Measurements from ENCODE around the gene MEX3B. TPM values are rescaled to one million over a fixed set of nuclear protein-coding genes. Genes with fewer than 3 reads are reported as not detected.
A peak's percentile ranks its signal among the peaks of the same experiment; 100 is the strongest.

MEX3B gene
- total and polyA plus RNA-seq, 9 of the 15 experiments (the other 6 are each of a cell fraction or from before 2014, with no cell fraction given): 0.94 to 12.8 (median 3.6) TPM

- no peak for TF ChIP-seq SFPQ (IDR thresholded peaks at IDR 0.05; ENCODE audit: low read depth, low read length)
- 0 out of 2 replicates have a peak, but pooled peaks have one; percentile 19 for TF ChIP-seq NCOR1 (IDR thresholded peaks at IDR 0.05)
- no peak for TF ChIP-seq TEAD4 (IDR thresholded peaks at IDR 0.05; ENCODE audit: low read length)
- no peak for TF ChIP-seq TEAD4 (CRISPR knock-in tag; IDR thresholded peaks at IDR 0.05; ENCODE audit: borderline replicate concordance)
- TF ChIP-seq ESRRA (IDR thresholded peaks at IDR 0.05; ENCODE audit: borderline replicate concordance, low read depth): no peak
- TF ChIP-seq PHF21A (IDR thresholded peaks at IDR 0.05; ENCODE audit: borderline replicate concordance, low read depth): no peak
- no peak for TF ChIP-seq ZNF143 (CRISPR knock-in tag; IDR thresholded peaks at IDR 0.05)
- TF ChIP-seq ASH1L (IDR thresholded peaks at IDR 0.05; ENCODE audit: borderline replicate concordance, low read depth, partially characterized antibody): no peak
- TF ChIP-seq SMARCC2 (IDR thresholded peaks at IDR 0.05; ENCODE audit: low read depth): no peak
- peak; percentile 67 for TF ChIP-seq CBFA2T3 (IDR thresholded peaks at IDR 0.05)
- no peak for TF ChIP-seq U2AF2 (optimal IDR thresholded peaks at IDR 0.05; ENCODE audit: low read depth, low read length)
- no peak for TF ChIP-seq MAZ (CRISPR knock-in tag; conservative IDR thresholded peaks at IDR 0.05 in 1 of 2, IDR thresholded peaks at IDR 0.05 in 1 of 2)
- TF ChIP-seq ZNF12 (CRISPR knock-in tag; IDR thresholded peaks at IDR 0.05): no peak
- no peak for TF ChIP-seq RNF2 (IDR thresholded peaks at IDR 0.05)
- TF ChIP-seq NR1H2 (CRISPR knock-in tag; IDR thresholded peaks at IDR 0.05): no peak
- TF ChIP-seq GTF2A2 (tag; IDR thresholded peaks at IDR 0.05): no peak
- no peak for TF ChIP-seq POLR2B (IDR thresholded peaks at IDR 0.05; ENCODE audit: low read depth, partially characterized antibody)
- peak; percentile 90 for TF ChIP-seq TCF3 (CRISPR knock-in tag; IDR thresholded peaks at IDR 0.05)
- TF ChIP-seq, protein P1, sequence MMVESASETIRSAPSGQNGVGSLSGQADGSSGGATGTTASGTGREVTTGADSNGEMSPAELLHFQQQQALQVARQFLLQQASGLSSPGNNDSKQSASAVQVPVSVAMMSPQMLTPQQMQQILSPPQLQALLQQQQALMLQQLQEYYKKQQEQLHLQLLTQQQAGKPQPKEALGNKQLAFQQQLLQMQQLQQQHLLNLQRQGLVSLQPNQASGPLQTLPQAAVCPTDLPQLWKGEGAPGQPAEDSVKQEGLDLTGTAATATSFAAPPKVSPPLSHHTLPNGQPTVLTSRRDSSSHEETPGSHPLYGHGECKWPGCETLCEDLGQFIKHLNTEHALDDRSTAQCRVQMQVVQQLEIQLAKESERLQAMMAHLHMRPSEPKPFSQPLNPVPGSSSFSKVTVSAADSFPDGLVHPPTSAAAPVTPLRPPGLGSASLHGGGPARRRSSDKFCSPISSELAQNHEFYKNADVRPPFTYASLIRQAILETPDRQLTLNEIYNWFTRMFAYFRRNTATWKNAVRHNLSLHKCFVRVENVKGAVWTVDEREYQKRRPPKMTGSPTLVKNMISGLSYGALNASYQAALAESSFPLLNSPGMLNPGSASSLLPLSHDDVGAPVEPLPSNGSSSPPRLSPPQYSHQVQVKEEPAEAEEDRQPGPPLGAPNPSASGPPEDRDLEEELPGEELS (CRISPR knock-in tag; IDR thresholded peaks at IDR 0.05; ENCODE audit: borderline replicate concordance): no peak
- no peak for TF ChIP-seq HMG20B (CRISPR knock-in tag; IDR thresholded peaks at IDR 0.05)
- TF ChIP-seq BRCA1 (IDR thresholded peaks at IDR 0.05): no peak
- TF ChIP-seq BRCA1 (CRISPR knock-in tag; IDR thresholded peaks at IDR 0.05): no peak
- TF ChIP-seq MEF2D (tag; conservative IDR thresholded peaks at IDR 0.05; ENCODE audit: low read depth): no peak
- TF ChIP-seq CBFA2T2 (conservative IDR thresholded peaks at IDR 0.05): 0 out of 2 replicates have a peak, but pooled peaks have one; percentile 22
- TF ChIP-seq TRIM24 (IDR thresholded peaks at IDR 0.05): 0 out of 4 replicates have a peak, but pooled peaks of 1 of the 2 experiments have one; percentile 22
- TF ChIP-seq CTCF (IDR thresholded peaks at IDR 0.05 in 2 of 3, conservative IDR thresholded peaks at IDR 0.05 in 1 of 3; ENCODE audit: insufficient read depth in 2 of 3, low read depth in 1 of 3, low read length in 3 of 3): no peak
Observed at GRCh38 chr15:82072926-82073537, 27.2 kb upstream of the MEX3B start (continued).
